GM12878 (cell line): ENCODE data around the gene SNN. TPM values are rescaled to one million over a fixed set of nuclear protein-coding genes. Genes with fewer than 3 reads are reported as not detected.

Source experiments
- CHD1 ChIP-seq: IDR thresholded peaks from 2 replicates; pipeline ENCODE4 v1.6.1; 2012; ENCODE audit warnings: low read depth, low read length, improper control_type of control experiment
- EZH2 ChIP-seq: IDR thresholded peaks from 2 replicates; pipeline ENCODE4 v1.6.1; 2012; ENCODE audit warnings: low read depth, mild to moderate bottlenecking, control low read depth, inconsistent platforms, low read length, borderline replicate concordance; ENCODE audit not compliant: control insufficient read depth
- MTA3 ChIP-seq: IDR thresholded peaks from 2 replicates; pipeline ENCODE4 v1.6.1; 2012; ENCODE audit warnings: low read length, inconsistent platforms, borderline replicate concordance
- NFYA ChIP-seq: IDR thresholded peaks from 2 replicates; pipeline ENCODE4 v1.6.1; 2011; ENCODE audit warnings: low read depth, mild to moderate bottlenecking, low read length, improper control_type of control experiment, borderline replicate concordance
- POLR2AphosphoS5 ChIP-seq: IDR thresholded peaks from 2 replicates; pipeline ENCODE4 v1.6.1; 2011; ENCODE audit warnings: mild to moderate bottlenecking, low read length, inconsistent platforms
- RB1 ChIP-seq: fragments of 450-650 bp; formaldehyde crosslinking; IDR thresholded peaks from 2 replicates; pipeline ENCODE4 v1.6.1; 2017; ENCODE audit warnings: mild to moderate bottlenecking, borderline replicate concordance
- SMAD1 ChIP-seq: fragments of 450-650 bp; IDR thresholded peaks from 2 replicates; pipeline ENCODE4 v1.6.1; 2018; ENCODE audit warnings: mild to moderate bottlenecking, low read depth; ENCODE audit not compliant: partially characterized antibody
- TCF12 ChIP-seq: IDR thresholded peaks from 2 replicates; pipeline ENCODE4 v1.6.1; 2011; ENCODE audit warnings: low read depth, mild to moderate bottlenecking, low read length
- USF2 ChIP-seq: IDR thresholded peaks from 2 replicates; pipeline ENCODE4 v1.6.1; 2011; ENCODE audit warnings: low read depth, low read length, improper control_type of control experiment, borderline replicate concordance
- polyA plus RNA-seq, 11 experiments: library from polyadenylated mRNA; depleted of rRNA in 4 of 11; unstranded in 6 of 11; stranded (reverse) in 5 of 11; fragments of >200 nt; fragmentation: Nextera tagmentation in 4 of 11; fragmentation: Illumina TruSeq in 1 of 11; extraction: Ambion mirVana in 4 of 11; extraction: Trizol in 1 of 11; gene quantifications; 1 replicate in 1 of 11; 2 replicates in 10 of 11; pipeline versions ENCODE4 v1.2.1 to v1.2.3, GENCODE V29; 2011 to 2016; ENCODE audit warnings: inconsistent platforms in 2 of 11, missing spikeins in 2 of 11, low read depth in 1 of 11
- total RNA-seq, 4 experiments: library from RNA; depleted of rRNA in 3 of 4; stranded (reverse); fragments of >200 nt in 3 of 4; fragmentation: Illumina TruSeq in 1 of 4; extraction: Trizol in 1 of 4; gene quantifications; 2 replicates each; pipeline versions ENCODE4 v1.2.1 to v1.2.3, GENCODE V29; 2013 to 2021
- TF ChIP-seq, protein P1 (sequence below): IDR thresholded peaks from 2 replicates; pipeline ENCODE4 v1.6.1; 2012; ENCODE audit warnings: improper control_type of control experiment, low read depth, low read length; ENCODE audit not compliant: insufficient replicate concordance

SNN gene
- total and polyA plus RNA-seq, 10 of the 15 experiments (the other 5 are each of a cell fraction or from before 2014, with no cell fraction given) = 2.2 to 43.4 (median 27.8) TPM

DNA sequence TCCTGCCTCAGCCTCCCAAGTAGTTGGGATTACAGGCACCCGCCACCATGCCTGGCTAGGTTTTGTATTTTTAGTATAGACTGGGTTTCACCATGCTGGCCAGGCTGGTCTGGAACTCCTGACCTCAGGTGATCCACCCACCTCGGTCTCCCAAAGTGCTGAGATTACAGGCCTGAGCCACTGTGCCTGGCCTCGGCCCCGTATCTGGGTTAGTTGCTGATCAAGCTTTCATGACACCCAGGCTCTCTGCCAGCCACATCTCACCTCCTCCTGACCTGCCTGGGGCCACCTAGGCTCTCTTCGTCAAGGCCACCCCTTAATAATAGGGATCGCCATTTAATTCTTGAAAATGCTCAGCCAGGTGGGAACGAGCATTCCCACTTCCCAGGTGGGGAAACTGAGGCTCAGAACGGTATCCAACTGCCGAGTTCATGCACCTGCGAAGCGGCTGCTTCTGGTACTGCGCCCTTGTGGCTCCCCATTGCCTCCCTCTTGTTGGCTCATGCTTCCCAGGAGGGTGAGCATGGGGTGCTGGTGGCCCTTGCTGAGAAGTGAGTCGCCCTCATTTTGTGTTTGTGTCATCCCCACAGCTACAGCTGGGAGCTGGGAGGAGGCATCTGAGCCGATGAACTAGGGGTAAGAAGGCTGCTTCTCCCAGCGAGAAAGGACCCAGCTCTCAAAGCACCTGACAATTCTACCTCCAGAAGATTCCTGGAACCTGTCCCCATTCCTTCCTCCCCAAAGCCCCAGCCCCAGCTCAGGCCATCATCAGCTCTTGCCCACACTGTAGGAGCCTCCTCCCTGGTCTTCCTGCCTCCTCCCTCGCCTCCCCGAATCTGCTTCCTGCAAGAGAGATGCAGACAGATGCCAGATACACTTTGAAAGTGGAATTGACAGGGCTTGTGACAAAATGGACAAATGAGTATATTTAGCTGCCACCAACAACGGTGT is 17.3 kb upstream of the SNN start (continued):
- TF ChIP-seq, protein P1, sequence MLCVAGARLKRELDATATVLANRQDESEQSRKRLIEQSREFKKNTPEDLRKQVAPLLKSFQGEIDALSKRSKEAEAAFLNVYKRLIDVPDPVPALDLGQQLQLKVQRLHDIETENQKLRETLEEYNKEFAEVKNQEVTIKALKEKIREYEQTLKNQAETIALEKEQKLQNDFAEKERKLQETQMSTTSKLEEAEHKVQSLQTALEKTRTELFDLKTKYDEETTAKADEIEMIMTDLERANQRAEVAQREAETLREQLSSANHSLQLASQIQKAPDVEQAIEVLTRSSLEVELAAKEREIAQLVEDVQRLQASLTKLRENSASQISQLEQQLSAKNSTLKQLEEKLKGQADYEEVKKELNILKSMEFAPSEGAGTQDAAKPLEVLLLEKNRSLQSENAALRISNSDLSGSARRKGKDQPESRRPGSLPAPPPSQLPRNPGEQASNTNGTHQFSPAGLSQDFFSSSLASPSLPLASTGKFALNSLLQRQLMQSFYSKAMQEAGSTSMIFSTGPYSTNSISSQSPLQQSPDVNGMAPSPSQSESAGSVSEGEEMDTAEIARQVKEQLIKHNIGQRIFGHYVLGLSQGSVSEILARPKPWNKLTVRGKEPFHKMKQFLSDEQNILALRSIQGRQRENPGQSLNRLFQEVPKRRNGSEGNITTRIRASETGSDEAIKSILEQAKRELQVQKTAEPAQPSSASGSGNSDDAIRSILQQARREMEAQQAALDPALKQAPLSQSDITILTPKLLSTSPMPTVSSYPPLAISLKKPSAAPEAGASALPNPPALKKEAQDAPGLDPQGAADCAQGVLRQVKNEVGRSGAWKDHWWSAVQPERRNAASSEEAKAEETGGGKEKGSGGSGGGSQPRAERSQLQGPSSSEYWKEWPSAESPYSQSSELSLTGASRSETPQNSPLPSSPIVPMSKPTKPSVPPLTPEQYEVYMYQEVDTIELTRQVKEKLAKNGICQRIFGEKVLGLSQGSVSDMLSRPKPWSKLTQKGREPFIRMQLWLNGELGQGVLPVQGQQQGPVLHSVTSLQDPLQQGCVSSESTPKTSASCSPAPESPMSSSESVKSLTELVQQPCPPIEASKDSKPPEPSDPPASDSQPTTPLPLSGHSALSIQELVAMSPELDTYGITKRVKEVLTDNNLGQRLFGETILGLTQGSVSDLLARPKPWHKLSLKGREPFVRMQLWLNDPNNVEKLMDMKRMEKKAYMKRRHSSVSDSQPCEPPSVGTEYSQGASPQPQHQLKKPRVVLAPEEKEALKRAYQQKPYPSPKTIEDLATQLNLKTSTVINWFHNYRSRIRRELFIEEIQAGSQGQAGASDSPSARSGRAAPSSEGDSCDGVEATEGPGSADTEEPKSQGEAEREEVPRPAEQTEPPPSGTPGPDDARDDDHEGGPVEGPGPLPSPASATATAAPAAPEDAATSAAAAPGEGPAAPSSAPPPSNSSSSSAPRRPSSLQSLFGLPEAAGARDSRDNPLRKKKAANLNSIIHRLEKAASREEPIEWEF = no peak
- TF ChIP-seq TCF12 (no peak), NFYA (no peak), SMAD1 (no peak), MTA3 (no peak), CHD1 (no peak), EZH2 (no peak), USF2 (no peak), POLR2AphosphoS5 (no peak), RB1 (no peak)
- TF ChIP-seq, all 136 proteins: peak for 0
